OCI-LY3 (cell line): Measurements from ENCODE around the gene ACTR5.

Experiments used
- EZH2phosphoT487 ChIP-seq: fragments of 200-600 bp; shearing (Covaris generic); IDR thresholded peaks from 2 replicates; pipeline ENCODE4 v1.6.1; 2018; ENCODE audit warnings: antibody characterized with exemption, mixed run types, low read depth
- TF ChIP-seq, protein P1 (sequence below): fragments of 200-600, 300-600 bp; sonication (generic); IDR thresholded peaks from 2 replicates; pipeline ENCODE4 v1.5.1; 2014; ENCODE audit warnings: antibody characterized with exemption, low read length, low read depth

DNA sequence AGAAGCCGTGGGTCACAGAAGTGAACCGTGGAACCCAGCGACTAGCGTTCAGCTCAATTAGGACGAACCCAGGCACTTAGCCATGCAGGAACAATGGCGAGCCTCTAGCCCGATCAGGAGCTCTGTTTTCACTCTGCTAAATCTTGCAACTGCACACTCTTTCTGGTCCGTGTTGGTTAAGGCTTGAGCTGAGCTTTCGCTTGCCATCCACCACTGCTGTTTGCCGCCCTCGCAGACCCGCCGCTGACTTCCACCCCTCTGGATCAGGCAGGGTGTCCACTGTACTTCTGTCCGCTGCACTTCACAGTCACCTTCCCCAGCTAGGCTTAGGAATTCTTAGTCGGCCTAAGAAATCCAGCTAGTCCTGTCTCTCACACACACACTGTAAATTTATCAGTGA is 49.7 kb upstream of the ACTR5 start:
- TF ChIP-seq, protein P1, sequence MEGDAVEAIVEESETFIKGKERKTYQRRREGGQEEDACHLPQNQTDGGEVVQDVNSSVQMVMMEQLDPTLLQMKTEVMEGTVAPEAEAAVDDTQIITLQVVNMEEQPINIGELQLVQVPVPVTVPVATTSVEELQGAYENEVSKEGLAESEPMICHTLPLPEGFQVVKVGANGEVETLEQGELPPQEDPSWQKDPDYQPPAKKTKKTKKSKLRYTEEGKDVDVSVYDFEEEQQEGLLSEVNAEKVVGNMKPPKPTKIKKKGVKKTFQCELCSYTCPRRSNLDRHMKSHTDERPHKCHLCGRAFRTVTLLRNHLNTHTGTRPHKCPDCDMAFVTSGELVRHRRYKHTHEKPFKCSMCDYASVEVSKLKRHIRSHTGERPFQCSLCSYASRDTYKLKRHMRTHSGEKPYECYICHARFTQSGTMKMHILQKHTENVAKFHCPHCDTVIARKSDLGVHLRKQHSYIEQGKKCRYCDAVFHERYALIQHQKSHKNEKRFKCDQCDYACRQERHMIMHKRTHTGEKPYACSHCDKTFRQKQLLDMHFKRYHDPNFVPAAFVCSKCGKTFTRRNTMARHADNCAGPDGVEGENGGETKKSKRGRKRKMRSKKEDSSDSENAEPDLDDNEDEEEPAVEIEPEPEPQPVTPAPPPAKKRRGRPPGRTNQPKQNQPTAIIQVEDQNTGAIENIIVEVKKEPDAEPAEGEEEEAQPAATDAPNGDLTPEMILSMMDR, result no peak
- TF ChIP-seq EZH2phosphoT487, result no peak
